HepG2 (cell line): ENCODE measurements around the gene TNN. TPM values are rescaled to one million over a fixed set of nuclear protein-coding genes. Genes with fewer than 3 reads are reported as not detected.

Source experiments
- ATAC-seq: fragments of 200-7000 bp; cut with Tn5 transposase; 3 replicates; pipeline ENCODE4 v1.9.1; 2020; ENCODE audit warnings: mild to moderate bottlenecking, moderate library complexity
- BruUV-seq: library from RNA; stranded (reverse); fragments of 400-500 nt; replicated peaks from 2 replicates; lab custom pipeline; 2021; lab: Mats Ljungman, UMichigan
- CTCF ChIA-PET: fragments of 300-600 bp; formaldehyde crosslinking; extraction: SDS; loops from one replicate; lab custom pipeline; 2021; ENCODE audit warnings: low total read pairs, inconsistent platforms, low intra/inter-chr PET ratio; lab: Yijun Ruan, JAX
- POLR2A ChIA-PET: fragments of 350-600 bp; sonication (Branson Sonifier 250); formaldehyde crosslinking; loops from one replicate; lab custom pipeline; 2020; ENCODE audit warnings: antibody characterized with exemption, inconsistent platforms; lab: Yijun Ruan, JAX
- DNase-seq: peaks from one replicate; pipeline ENCODE4 v3.0.0-alpha.2; 2015; ENCODE audit warnings: low spot score
- FAIRE-seq: peaks from 3 replicates; lab custom pipeline; 2011; peaks lifted over from hg19 to GRCh38; lab: Jason Lieb, UNC
- H2AFZ ChIP-seq: one replicate; pipeline ENCODE4 v1.6.1; 2011; ENCODE audit warnings: low read length, inconsistent platforms
- H3K27ac ChIP-seq: fragments of 300-600 bp; 3 replicates; pipeline ENCODE4 v1.8.0; 2011; ENCODE audit warnings: mixed run types, mild to moderate bottlenecking, mixed read lengths, low read length, inconsistent platforms; ENCODE audit not compliant: insufficient read depth; ENCODE audit errors: extremely low read length
- H3K27me3 ChIP-seq, 2 experiments: fragments of 200-600 bp in 1 of 2; 2 replicates in 1 of 2; 3 replicates in 1 of 2; pipeline versions ENCODE4 v1.6.0 to v1.8.0; 2011; ENCODE audit warnings: low read length in 2 of 2, mild to moderate bottlenecking in 2 of 2, moderate library complexity in 2 of 2, inconsistent platforms in 1 of 2; ENCODE audit not compliant: insufficient read depth in 2 of 2, control insufficient read depth in 1 of 2
- H3K36me3 ChIP-seq, 2 experiments: fragments of 200-600 bp in 1 of 2; replicated peaks in 1 of 2; 2 replicates in 1 of 2; 3 replicates in 1 of 2; pipeline versions ENCODE4 v1.5.1 to v1.8.0; 2011; ENCODE audit warnings: low read length in 2 of 2, inconsistent platforms in 1 of 2; ENCODE audit not compliant: insufficient read depth in 2 of 2, control insufficient read depth in 1 of 2
- H3K4me1 ChIP-seq: 2 replicates; pipeline ENCODE4 v1.5.1; 2012; ENCODE audit warnings: low read length, inconsistent platforms; ENCODE audit not compliant: insufficient read depth
- H3K4me2 ChIP-seq: 2 replicates; pipeline ENCODE4 v1.6.0; 2011; ENCODE audit warnings: low read depth, low read length, inconsistent platforms
- H3K4me3 ChIP-seq, 3 experiments: fragments of 200-600 bp in 1 of 3; sonication (generic), shearing (Covaris generic) in 1 of 3; replicated peaks in 1 of 3; 2 replicates each; pipeline ENCODE4 v1.5.1; 2011 to 2016; ENCODE audit warnings: low read length in 3 of 3, inconsistent platforms in 2 of 3, low read depth in 2 of 3, mild to moderate bottlenecking in 2 of 3, control low read depth in 1 of 3, mixed read lengths in 1 of 3; ENCODE audit not compliant: insufficient read depth in 1 of 3
- H3K79me2 ChIP-seq: one replicate; pipeline ENCODE4 v1.6.1; 2011; ENCODE audit warnings: low read length, inconsistent platforms; ENCODE audit not compliant: insufficient read depth
- H3K9ac ChIP-seq: 2 replicates; pipeline ENCODE4 v1.6.0; 2011; ENCODE audit warnings: mild to moderate bottlenecking, low read depth, low read length, inconsistent platforms; ENCODE audit not compliant: insufficient read depth
- H3K9me3 ChIP-seq: 2 replicates; pipeline ENCODE4 v1.5.1; 2012; ENCODE audit warnings: mild to moderate bottlenecking, low read length
- H4K20me1 ChIP-seq: 2 replicates; pipeline ENCODE4 v1.6.0; 2011; ENCODE audit warnings: inconsistent platforms, mild to moderate bottlenecking, low read length, moderate library complexity; ENCODE audit not compliant: insufficient read depth
- ATF7-NPFF ChIP-seq: sonication (generic); formaldehyde crosslinking; IDR thresholded peaks from 2 replicates; pipeline ENCODE4 v1.8.1; 2023; ENCODE audit warnings: mild to moderate bottlenecking, low read depth, missing genetic modification reagents, moderate library complexity
- CREBL2 ChIP-seq: sonication (generic); formaldehyde crosslinking; IDR thresholded peaks from 2 replicates; pipeline ENCODE4 v1.8.1; 2023; ENCODE audit warnings: missing genetic modification reagents, mild to moderate bottlenecking, borderline replicate concordance
- DMAP1 ChIP-seq: IDR thresholded peaks from 2 replicates; pipeline ENCODE4 v1.6.1; 2016
- FIP1L1 ChIP-seq: fragments of 200-400 bp; formaldehyde crosslinking; IDR thresholded peaks from 2 replicates; pipeline ENCODE4 v1.6.1; 2018; ENCODE audit warnings: low read depth, mild to moderate bottlenecking, low read length, moderate library complexity, borderline replicate concordance; ENCODE audit not compliant: insufficient read depth
- GLI4 ChIP-seq: sonication (generic); formaldehyde crosslinking; IDR thresholded peaks from 2 replicates; pipeline ENCODE4 v1.5.1; 2020; ENCODE audit warnings: missing genetic modification reagents, mild to moderate bottlenecking, moderate library complexity, borderline replicate concordance
- HIVEP1 ChIP-seq: sonication (generic); formaldehyde crosslinking; IDR thresholded peaks from 2 replicates; pipeline ENCODE4 v1.4.0; 2020; ENCODE audit warnings: mild to moderate bottlenecking, missing genetic modification reagents
- HOXA3 ChIP-seq: sonication (generic); formaldehyde crosslinking; IDR thresholded peaks from 2 replicates; pipeline ENCODE4 v1.5.0; 2020; ENCODE audit warnings: missing genetic modification reagents
- KLF13 ChIP-seq: sonication (generic); formaldehyde crosslinking; IDR thresholded peaks from 2 replicates; pipeline ENCODE4 v1.4.0; 2020; ENCODE audit warnings: mild to moderate bottlenecking, missing genetic modification reagents
- NFKB2 ChIP-seq: sonication (generic); formaldehyde crosslinking; IDR thresholded peaks from 2 replicates; pipeline ENCODE4 v1.4.0; 2020; ENCODE audit warnings: missing genetic modification reagents, borderline replicate concordance
- POLR2AphosphoS2 ChIP-seq: IDR thresholded peaks from 2 replicates; pipeline ENCODE4 v1.6.1; 2011; ENCODE audit warnings: low read depth, low read length, improper control_type of control experiment
- RBFOX2 ChIP-seq: fragments of 200-400 bp; formaldehyde crosslinking; IDR thresholded peaks from 2 replicates; pipeline ENCODE4 v1.6.1; 2017; ENCODE audit warnings: low read depth, mild to moderate bottlenecking, low read length
- RFX5 ChIP-seq: IDR thresholded peaks from 2 replicates; pipeline ENCODE4 v1.6.1; 2011; ENCODE audit warnings: low read depth, low read length, improper control_type of control experiment
- SOX6 ChIP-seq, 2 experiments: fragments of 450-650 bp in 1 of 2; sonication (generic) in 1 of 2; formaldehyde crosslinking in 1 of 2; IDR thresholded peaks; 2 replicates each; pipeline versions ENCODE4 v1.4.0 to v1.6.1; 2017 to 2020; ENCODE audit warnings: antibody characterized with exemption in 1 of 2, mild to moderate bottlenecking in 1 of 2, missing genetic modification reagents in 1 of 2
- SUZ12 ChIP-seq: fragments of 150-350 bp; IDR thresholded peaks from 2 replicates; pipeline ENCODE4 v1.6.1; 2014; ENCODE audit warnings: low read depth, low read length
- ZFP37 ChIP-seq: sonication (generic); formaldehyde crosslinking; IDR thresholded peaks from 2 replicates; pipeline ENCODE4 v1.4.0; 2020; ENCODE audit warnings: missing genetic modification reagents, borderline replicate concordance
- ZNF564 ChIP-seq: sonication (generic); formaldehyde crosslinking; IDR thresholded peaks from 2 replicates; pipeline ENCODE4 v1.8.1; 2023; ENCODE audit warnings: mild to moderate bottlenecking, missing genetic modification reagents
- ZNF720 ChIP-seq: sonication (generic); formaldehyde crosslinking; IDR thresholded peaks from 2 replicates; pipeline ENCODE4 v1.4.0; 2020; ENCODE audit warnings: missing genetic modification reagents
- ZNF883 ChIP-seq: sonication (generic); formaldehyde crosslinking; IDR thresholded peaks from 2 replicates; pipeline ENCODE4 v1.5.1; 2020; ENCODE audit warnings: mild to moderate bottlenecking, missing genetic modification reagents; ENCODE audit errors: not compliant biosample characterization
- WGBS: methylation state at CpG from one replicate; pipeline ENCODE4 v1.1.6; 2017; ENCODE audit warnings: low lambda C conversion rate; 5-methylcytosine and 5-hydroxymethylcytosine counted together
- in situ Hi-C: cut with HindIII; loops from 2 replicates; pipeline ENCODE4 v1.10.0; 2017; ENCODE audit warnings: low pct_unique_long_range_greater_than_20kb; ENCODE audit not compliant: extremely low pct_ligation_motif_present
- intact Hi-C: fragments of 100-400 bp; cut with micrococcal nuclease; formaldehyde crosslinking; loops from one replicate; pipeline ENCODE4 v1.10.0; 2022; ENCODE audit not compliant: unreplicated experiment
- polyA plus RNA-seq, 8 experiments: library from polyadenylated mRNA; depleted of rRNA in 3 of 8; stranded (reverse) in 7 of 8; unstranded in 1 of 8; fragments of >200 nt; fragmentation: Illumina TruSeq in 4 of 8; extraction: Trizol in 4 of 8; gene quantifications; 2 replicates each; pipeline versions ENCODE4 v1.2.1 to v1.2.3, GENCODE V29; 2011 to 2016; ENCODE audit warnings: low read depth in 4 of 8, missing spikeins in 1 of 8, mixed read lengths in 1 of 8; ENCODE audit not compliant: insufficient read depth in 1 of 8
- total RNA-seq, 5 experiments: library from RNA; depleted of rRNA; stranded (reverse); fragments of >200 nt; fragmentation: Illumina TruSeq; extraction: Trizol; gene quantifications; 2 replicates each; pipeline ENCODE4 v1.2.3, GENCODE V29; 2016; ENCODE audit warnings: low read depth in 1 of 5
- TF ChIP-seq, protein P1 (sequence below): sonication (generic); formaldehyde crosslinking; IDR thresholded peaks from 2 replicates; pipeline ENCODE4 v1.4.0; 2020; ENCODE audit warnings: missing genetic modification reagents

The TNN gene
- total and polyA plus RNA-seq, 2 of the 13 experiments (the other 11 are each of a cell fraction or from before 2014, with no cell fraction given) = not detected

- in situ Hi-C loops (loop anchor here (25.0 kb wide), 3 partner anchors 718 to 1668 kb away; no protein-coding TSS in a partner anchor), intact Hi-C loops (no loop called here)
- H3K4me3 ChIP-seq = no peak overlapping the region
- H4K20me1 ChIP-seq = no peaks in the 10 kb centered on the region
- no peak for ATAC-seq
- no peaks in the 10 kb centered on the region for H3K79me2 ChIP-seq
- no peak for FAIRE-seq
- BruUV-seq = no TSS peak
- 22% methylated on average over 6 of the region's 6 CpGs for WGBS
- no peaks in the 10 kb centered on the region for H3K36me3 ChIP-seq
- no peak overlapping the region for H3K27ac ChIP-seq
- DNase-seq = no peak
- H3K9me3 ChIP-seq = no peaks in the 10 kb centered on the region
- H2AFZ ChIP-seq = no peak overlapping the region
- ChIA-PET CTCF (no interaction called here), POLR2A (no interaction called here)
- TF ChIP-seq RFX5 (no peak), DMAP1 (CRISPR knock-in tag) (no peak), FIP1L1 (no peak), SOX6 (IDR thresholded peaks at IDR 0.05) (no peak), SOX6 (CRISPR knock-in tag; IDR thresholded peaks at IDR 0.05) (no peak), KLF13 (CRISPR knock-in tag) (no peak), NFKB2 (no peak), GLI4 (no peak), HIVEP1 (CRISPR knock-in tag) (no peak), POLR2AphosphoS2 (no peak), SUZ12 (no peak), ZNF564 (CRISPR knock-in tag) (no peak), RBFOX2 (no peak), ZNF883 (CRISPR knock-in tag) (no peak), ZNF720 (no peak), HOXA3 (no peak), CREBL2 (CRISPR knock-in tag) (no peak), ZFP37 (CRISPR knock-in tag) (no peak), ATF7-NPFF (no peak)
- TF ChIP-seq, protein P1, sequence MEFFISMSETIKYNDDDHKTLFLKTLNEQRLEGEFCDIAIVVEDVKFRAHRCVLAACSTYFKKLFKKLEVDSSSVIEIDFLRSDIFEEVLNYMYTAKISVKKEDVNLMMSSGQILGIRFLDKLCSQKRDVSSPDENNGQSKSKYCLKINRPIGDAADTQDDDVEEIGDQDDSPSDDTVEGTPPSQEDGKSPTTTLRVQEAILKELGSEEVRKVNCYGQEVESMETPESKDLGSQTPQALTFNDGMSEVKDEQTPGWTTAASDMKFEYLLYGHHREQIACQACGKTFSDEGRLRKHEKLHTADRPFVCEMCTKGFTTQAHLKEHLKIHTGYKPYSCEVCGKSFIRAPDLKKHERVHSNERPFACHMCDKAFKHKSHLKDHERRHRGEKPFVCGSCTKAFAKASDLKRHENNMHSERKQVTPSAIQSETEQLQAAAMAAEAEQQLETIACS (CRISPR knock-in tag) = no peak
- H3K4me1 ChIP-seq = no peaks in the 10 kb centered on the region
- H3K4me2 ChIP-seq = no peak overlapping the region
- H3K27me3 ChIP-seq = no peaks in the 10 kb centered on the region
- H3K9ac ChIP-seq = no peak overlapping the region
Measured at GRCh38 chr1:175169286-175170018, 101.8 kb downstream of the TNN start.
